HK-2 (cell line): Measurements from ENCODE around the gene LRP1B.

Experiments used
- DNase-seq: peaks from one replicate; pipeline ENCODE4 v3.0.0-alpha.2; 2018; ENCODE audit not compliant: unreplicated experiment

LRP1B gene

GRCh38 chr2:140843186-140843585 is 1287.6 kb downstream of the LRP1B start:
- no peak for DNase-seq

- no peak for DNase-seq
Observed at GRCh38 chr2:140842110-140842509, 1288.7 kb downstream of the LRP1B start.

GRCh38 chr2:140841141-140841540 is 1289.7 kb downstream of the LRP1B start:
- no peak for DNase-seq

- no peak for DNase-seq
Observed at GRCh38 chr2:140836826-140837225, 1294.0 kb downstream of the LRP1B start.

GRCh38 chr2:140835079-140835478 is 1295.7 kb downstream of the LRP1B start:
- no peak for DNase-seq

GRCh38 chr2:140814141-140814540 is 1316.7 kb downstream of the LRP1B start:
- no peak for DNase-seq

- DNase-seq = no peak
Observed at GRCh38 chr2:140808820-140809219, 1322.0 kb downstream of the LRP1B start.

- no peak for DNase-seq
Observed at GRCh38 chr2:140808211-140808610, 1322.6 kb downstream of the LRP1B start.

GRCh38 chr2:140804700-140805260 is 1326.0 kb downstream of the LRP1B start:
- DNase-seq = no peak

- no peak for DNase-seq
Observed at GRCh38 chr2:140801311-140801710, 1329.5 kb downstream of the LRP1B start.

GRCh38 chr2:140797718-140798117 is 1333.1 kb downstream of the LRP1B start:
- no peak for DNase-seq

- no peak for DNase-seq
Observed at GRCh38 chr2:140791802-140792201, 1339.0 kb downstream of the LRP1B start.

- DNase-seq = no peak
Observed at GRCh38 chr2:140786585-140786984, 1344.2 kb downstream of the LRP1B start.

- no peak for DNase-seq
Observed at GRCh38 chr2:140775411-140775810, 1355.4 kb downstream of the LRP1B start.

- no peak for DNase-seq
Observed at GRCh38 chr2:140770645-140771044, 1360.2 kb downstream of the LRP1B start.

- no peak for DNase-seq
Observed at GRCh38 chr2:140761807-140762206, 1369.0 kb downstream of the LRP1B start.

- DNase-seq = no peak
Observed at GRCh38 chr2:140759426-140760156, 1371.2 kb downstream of the LRP1B start.

- DNase-seq = no peak
Observed at GRCh38 chr2:140747665-140748064, 1383.2 kb downstream of the LRP1B start.

GRCh38 chr2:140747090-140747489 is 1383.7 kb downstream of the LRP1B start:
- DNase-seq = no peak

- no peak for DNase-seq
Observed at GRCh38 chr2:140744379-140744778, 1386.4 kb downstream of the LRP1B start.

- DNase-seq = no peak
Observed at GRCh38 chr2:140737006-140737405, 1393.8 kb downstream of the LRP1B start.

GRCh38 chr2:140734992-140735391 is 1395.8 kb downstream of the LRP1B start:
- DNase-seq = no peak

GRCh38 chr2:140718999-140719398 is 1411.8 kb downstream of the LRP1B start:
- no peak for DNase-seq

GRCh38 chr2:140717481-140717880 is 1413.3 kb downstream of the LRP1B start:
- no peak for DNase-seq
